Activated CD4-positive, alpha-beta T cell treated with anti-CD3 and anti-CD28 coated beads for 24 hours (primary cell): Measurements from ENCODE around the gene CCDC27.

Source experiments
- DNase-seq, 2 donors: peaks; one replicate each; pipeline ENCODE4 v3.0.0-alpha.2; 2020; ENCODE audit warnings: low read depth in 2 of 2

The CCDC27 gene

DNA sequence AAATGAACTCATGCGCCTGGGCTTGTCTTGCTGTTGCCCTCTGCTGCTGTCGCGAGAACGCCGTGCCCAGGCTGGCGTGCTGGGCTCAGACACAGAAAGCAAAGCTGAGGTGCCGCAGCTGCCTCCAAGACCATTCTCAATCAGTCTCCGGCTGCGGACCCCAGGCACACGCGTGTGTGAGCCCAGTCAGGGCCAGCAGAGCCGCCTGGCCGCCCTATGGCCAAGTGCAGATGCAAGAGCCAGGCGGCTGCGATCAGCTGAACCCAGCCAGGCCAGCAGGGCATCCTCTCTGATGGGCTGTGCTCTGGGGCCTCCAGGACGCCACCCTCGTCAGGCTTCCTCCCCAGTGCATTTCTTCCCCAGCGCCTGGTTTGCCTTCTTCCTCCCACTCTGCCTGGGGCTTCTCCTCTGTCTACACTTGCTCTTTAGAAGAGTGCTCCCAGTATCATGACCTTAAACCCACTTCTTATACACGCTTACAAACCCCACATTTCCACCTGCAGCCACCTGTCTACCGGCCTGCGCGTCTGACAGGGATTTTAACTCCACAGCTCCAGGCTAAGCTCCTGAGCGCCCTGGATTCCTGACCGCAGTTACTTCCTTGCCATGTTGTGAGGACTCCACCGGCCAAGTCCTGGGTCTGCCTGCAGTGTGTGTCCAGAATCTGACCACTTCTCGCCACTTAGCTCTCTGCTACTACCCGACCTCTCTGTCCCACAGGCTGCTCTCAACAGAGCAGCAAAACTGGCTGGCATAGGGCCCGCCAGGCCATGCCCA, 65.8 kb downstream of the CCDC27 start:
- DNase-seq: no peak

DNA sequence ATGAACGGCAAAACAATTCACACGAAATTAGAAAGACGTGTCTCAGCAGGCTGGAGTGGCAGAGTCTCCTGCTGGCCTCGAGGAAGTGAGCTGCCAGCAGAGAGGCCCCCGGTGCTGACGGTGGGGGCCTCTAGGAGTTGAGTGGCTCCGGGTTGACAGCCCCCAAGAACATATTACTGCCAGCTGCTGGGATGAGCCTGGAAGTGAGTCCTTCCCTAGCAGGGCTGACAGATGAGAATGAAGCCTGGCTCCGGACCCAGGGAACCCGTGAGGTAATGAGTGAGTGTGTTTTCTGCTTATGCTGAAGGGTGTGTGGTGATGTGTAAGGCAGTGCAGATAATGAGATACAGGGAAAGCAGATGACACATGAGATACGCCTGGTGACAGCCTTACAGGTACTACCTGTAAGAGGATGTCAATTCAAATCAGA, 67.5 kb downstream of the CCDC27 start:
- no peak for DNase-seq

DNA sequence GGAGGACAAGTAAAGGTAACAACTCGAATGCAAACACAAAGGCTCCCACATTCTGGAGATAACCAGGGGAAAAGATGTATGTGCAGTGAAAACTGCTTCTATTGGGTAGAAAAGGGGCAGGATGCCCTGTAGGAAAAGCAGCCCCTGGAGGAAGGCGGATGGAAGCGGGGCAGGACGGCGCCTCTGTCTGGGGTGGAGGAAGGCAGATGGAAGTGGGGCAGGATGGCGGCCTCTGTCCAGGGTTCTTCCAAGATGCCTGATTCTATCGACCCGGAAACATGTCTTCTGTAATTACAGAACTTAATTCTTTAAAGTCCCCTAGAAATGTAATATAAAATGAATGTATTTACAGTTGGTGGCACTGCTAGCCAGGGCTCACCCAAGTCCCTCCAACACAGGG, 68.1 kb downstream of the CCDC27 start:
- no peak for DNase-seq

DNA sequence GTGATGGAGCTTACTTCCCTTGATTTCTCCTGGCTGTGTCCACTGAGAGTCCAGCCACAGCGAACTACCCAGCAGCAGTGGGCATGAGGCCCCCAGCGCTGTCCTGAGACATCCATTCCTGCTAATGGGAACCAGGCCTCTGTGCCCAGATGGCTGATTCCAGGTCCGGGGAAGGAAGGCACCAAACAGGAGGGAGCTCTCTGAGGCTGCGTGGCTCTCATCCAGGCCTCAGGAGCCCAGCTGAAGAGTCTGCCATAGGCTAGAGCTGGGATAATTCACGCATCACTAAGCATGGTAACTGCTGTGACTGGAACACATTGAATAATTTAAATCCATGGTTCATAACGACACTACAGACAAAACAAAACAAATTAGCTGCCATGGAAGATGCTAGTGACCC, 68.8 kb downstream of the CCDC27 start:
- no peak for DNase-seq
